HUES6 (cell line): ENCODE measurements around the gene HSP90AA1.
"Not testable (repeated sequence)": the region's sequence is repeated elsewhere in the genome, so short reads cannot be mapped to it uniquely, and the experiment has no call there.

Source experiments
- H3K27ac ChIP-seq: 2 replicates; pipeline ENCODE4 v1.7.0; 2013; ENCODE audit warnings: low read depth, mild to moderate bottlenecking, low read length, inconsistent platforms
- H3K27me3 ChIP-seq: 2 replicates; pipeline ENCODE4 v1.6.1; 2013; ENCODE audit warnings: low read length; ENCODE audit not compliant: control insufficient read depth, insufficient read depth
- H3K36me3 ChIP-seq: 2 replicates; pipeline ENCODE4 v1.6.1; 2013; ENCODE audit warnings: low read length; ENCODE audit not compliant: control insufficient read depth, insufficient read depth
- H3K4me1 ChIP-seq: 2 replicates; pipeline ENCODE4 v1.6.1; 2013; ENCODE audit warnings: low read length; ENCODE audit not compliant: control insufficient read depth, insufficient read depth
- H3K4me3 ChIP-seq: 2 replicates; pipeline ENCODE4 v1.5.1; 2013; ENCODE audit warnings: low read depth, low read length
- H3K9ac ChIP-seq: one replicate; pipeline ENCODE4 v1.6.1; 2013; ENCODE audit warnings: mild to moderate bottlenecking, low read length
- H3K9me3 ChIP-seq: 2 replicates; pipeline ENCODE4 v1.6.1; 2013; ENCODE audit warnings: low read depth, low read length; ENCODE audit not compliant: control insufficient read depth, insufficient read depth

Gene HSP90AA1

GRCh38 chr14:102092806-102093205, 6.0 kb upstream of the HSP90AA1 start:
- H3K27me3 ChIP-seq = no peaks in the 10 kb centered on the region
- no peak overlapping the region for H3K27ac ChIP-seq
- H3K4me1 ChIP-seq = peaks cover 39% of the 10 kb centered on the region

GRCh38 chr14:102090713-102091112, 3.9 kb upstream of the HSP90AA1 start:
- no peaks in the 10 kb centered on the region for H3K9me3 ChIP-seq
- no peak overlapping the region for H3K9ac ChIP-seq
- H3K4me3 ChIP-seq = no peak overlapping the region
- no peaks in the 10 kb centered on the region for H3K27me3 ChIP-seq
- H3K27ac ChIP-seq = no peak overlapping the region
- peaks cover 21% of the 10 kb centered on the region for H3K4me1 ChIP-seq
- H3K36me3 ChIP-seq = peaks cover 4% of the 10 kb centered on the region

More at GRCh38 chr14:102092806-102093205, 6.0 kb upstream of the HSP90AA1 start:
- no peak overlapping the region for H3K9ac ChIP-seq
- no peaks in the 10 kb centered on the region for H3K36me3 ChIP-seq
- no peak overlapping the region for H3K4me3 ChIP-seq
- no peaks in the 10 kb centered on the region for H3K9me3 ChIP-seq

GRCh38 chr14:102089621-102090343, 2.9 kb upstream of the HSP90AA1 start:
- Histone ChIP-seq H3K9me3 (no peaks in the 10 kb centered on the region), H3K27ac (no peak overlapping the region), H3K36me3 (peaks cover 13% of the 10 kb centered on the region), H3K9ac (no peak overlapping the region), H3K27me3 (no peaks in the 10 kb centered on the region), H3K4me3 (no peak overlapping the region), H3K4me1 (peaks cover 23% of the 10 kb centered on the region)

- no peaks in the 10 kb centered on the region for H3K9me3 ChIP-seq
- peak overlapping the region; percentile 68 for H3K4me3 ChIP-seq
- H3K27ac ChIP-seq = peak overlapping the region; percentile 97; the same call in 1 of the 2 replicates
- H3K9ac ChIP-seq = peak overlapping the region; percentile 89
- H3K27me3 ChIP-seq = no peaks in the 10 kb centered on the region
- peaks cover 29% of the 10 kb centered on the region for H3K36me3 ChIP-seq
- peaks cover 24% of the 10 kb centered on the region for H3K4me1 ChIP-seq
Measured at GRCh38 chr14:102088012-102088792, 1.4 kb upstream of the HSP90AA1 start.

- H3K27ac ChIP-seq = peak overlapping the region; percentile 97
- H3K9me3 ChIP-seq = no peaks in the 10 kb centered on the region
- peak overlapping the region; percentile 89 for H3K9ac ChIP-seq
- peaks cover 24% of the 10 kb centered on the region for H3K4me1 ChIP-seq
- peak overlapping the region; percentile 68 for H3K4me3 ChIP-seq
- H3K27me3 ChIP-seq = no peaks in the 10 kb centered on the region
- peaks cover 34% of the 10 kb centered on the region for H3K36me3 ChIP-seq
Measured at GRCh38 chr14:102087762-102088011, 843 bp upstream of the HSP90AA1 start.

GRCh38 chr14:102086709-102086971, 204 bp downstream of the HSP90AA1 start:
- H3K27ac ChIP-seq = peak overlapping the region; percentile 91
- H3K27me3 ChIP-seq = no peaks in the 10 kb centered on the region
- H3K36me3 ChIP-seq = peaks cover 44% of the 10 kb centered on the region
- no peaks in the 10 kb centered on the region for H3K9me3 ChIP-seq
- H3K4me3 ChIP-seq = peak overlapping the region; percentile 73
- H3K9ac ChIP-seq = peak overlapping the region; percentile 78
- peaks cover 24% of the 10 kb centered on the region for H3K4me1 ChIP-seq

- Histone ChIP-seq H3K27ac (peak overlapping the region; percentile 3; the same call in 1 of the 2 replicates), H3K4me3 (peak overlapping the region; percentile 73), H3K9ac (peak overlapping the region; percentile 78), H3K9me3 (no peaks in the 10 kb centered on the region), H3K27me3 (no peaks in the 10 kb centered on the region), H3K4me1 (peaks cover 24% of the 10 kb centered on the region), H3K36me3 (peaks cover 50% of the 10 kb centered on the region)
Measured at GRCh38 chr14:102085948-102086708, 716 bp downstream of the HSP90AA1 start.

- H3K4me1 ChIP-seq = peaks cover 24% of the 10 kb centered on the region
- H3K4me3 ChIP-seq = peak overlapping the region; percentile 73
- H3K9me3 ChIP-seq = no peaks in the 10 kb centered on the region
- H3K27ac ChIP-seq = no peak overlapping the region
- H3K36me3 ChIP-seq = peaks cover 56% of the 10 kb centered on the region
- no peaks in the 10 kb centered on the region for H3K27me3 ChIP-seq
- H3K9ac ChIP-seq = peak overlapping the region; percentile 78
Measured at GRCh38 chr14:102085488-102085887, 1.4 kb downstream of the HSP90AA1 start.

GRCh38 chr14:102084931-102085330, 1.9 kb downstream of the HSP90AA1 start:
- Histone ChIP-seq H3K9ac (no peak overlapping the region), H3K4me1 (peaks cover 24% of the 10 kb centered on the region), H3K36me3 (peaks cover 61% of the 10 kb centered on the region), H3K27me3 (no peaks in the 10 kb centered on the region), H3K4me3 (peak overlapping the region; percentile 73), H3K27ac (no peak overlapping the region), H3K9me3 (no peaks in the 10 kb centered on the region)

- not testable (repeated sequence) for H3K9ac ChIP-seq, H3K27me3 ChIP-seq, H3K27ac ChIP-seq, H3K9me3 ChIP-seq
- H3K4me3 ChIP-seq = peak overlapping the region; percentile 73; the same call in 1 of the 2 replicates
- peaks cover 24% of the 10 kb centered on the region for H3K4me1 ChIP-seq
- H3K36me3 ChIP-seq = peaks cover 66% of the 10 kb centered on the region
Measured at GRCh38 chr14:102084522-102084921, 2.3 kb downstream of the HSP90AA1 start.
